Measurements from ENCODE around the gene R3HDM1.

- TF ChIP-seq CTCF (IDR thresholded peaks at IDR 0.05) (no peak), POLR2A (IDR thresholded peaks at IDR 0.05) (no peak)
Observed at GRCh38 chr2:135679125-135679524, 147.8 kb downstream of the R3HDM1 start.
